K562 (cell line): ENCODE measurements around the gene SGPP2. TPM values are rescaled to one million over a fixed set of nuclear protein-coding genes. Genes with fewer than 3 reads are reported as not detected.

ENCODE experiments used
- ATAC-seq: fragments of 200-7000 bp; cut with Tn5 transposase; 3 replicates; pipeline ENCODE4 v1.9.1; 2020; ENCODE audit warnings: moderate library complexity
- BruUV-seq: library from RNA; stranded (reverse); fragments of 400-500 nt; replicated peaks from 2 replicates; lab custom pipeline; 2021; lab: Mats Ljungman, UMichigan
- CTCF ChIA-PET: fragments of 300-600 bp; formaldehyde crosslinking; extraction: SDS; loops from one replicate; lab custom pipeline; 2021; ENCODE audit warnings: low intra/inter-chr PET ratio; lab: Yijun Ruan, JAX
- POLR2A ChIA-PET: fragments of 300-600, 350-650 bp; sonication (Branson Sonifier 250); formaldehyde crosslinking; extraction: SDS; loops from one replicate; lab custom pipeline; 2021; ENCODE audit warnings: antibody characterized with exemption, inconsistent platforms; lab: Yijun Ruan, JAX
- DNase-seq, 4 experiments: peaks; one replicate each; pipeline versions ENCODE4 v3.0.0 to v3.0.0-alpha.2; 2011 to 2018; ENCODE audit warnings: low spot score in 3 of 4, mixed read lengths in 3 of 4; ENCODE audit errors: extremely low read depth in 1 of 4
- FAIRE-seq: peaks from 2 replicates; lab custom pipeline; 2011; peaks lifted over from hg19 to GRCh38; lab: Jason Lieb, UNC
- H2AFZ ChIP-seq: 2 replicates; pipeline ENCODE4 v1.6.0; 2011; ENCODE audit warnings: low read depth, low read length, control low read depth, inconsistent platforms
- H3K27ac ChIP-seq: fragments of 200-600 bp; 3 replicates; pipeline ENCODE4 v1.8.0; 2011; ENCODE audit warnings: low read depth, mild to moderate bottlenecking, control low read depth, inconsistent platforms, low read length, moderate library complexity, mixed read lengths; ENCODE audit errors: extremely low read depth
- H3K27me3 ChIP-seq, 2 experiments: fragments of 300-600 bp in 1 of 2; 2 replicates in 1 of 2; 3 replicates in 1 of 2; pipeline versions ENCODE4 v1.6.0 to v1.8.0; 2011; ENCODE audit warnings: inconsistent platforms in 2 of 2, low read length in 2 of 2, mild to moderate bottlenecking in 1 of 2, mixed read lengths in 1 of 2, moderate library complexity in 1 of 2; ENCODE audit not compliant: control insufficient read depth in 2 of 2, insufficient read depth in 2 of 2
- H3K36me3 ChIP-seq: fragments of 300-600 bp; 3 replicates; pipeline ENCODE4 v1.8.0; 2011; ENCODE audit warnings: mild to moderate bottlenecking, low read length, inconsistent platforms; ENCODE audit not compliant: control insufficient read depth, insufficient read depth
- H3K4me1 ChIP-seq, 2 experiments: fragments of 200-600 bp in 1 of 2; replicated peaks in 1 of 2; 2 replicates in 1 of 2; 3 replicates in 1 of 2; pipeline versions ENCODE4 v1.5.1 to v1.8.0; 2011; ENCODE audit warnings: inconsistent platforms in 2 of 2, low read length in 2 of 2, mild to moderate bottlenecking in 1 of 2, mixed read lengths in 1 of 2, moderate library complexity in 1 of 2; ENCODE audit not compliant: control insufficient read depth in 2 of 2, insufficient read depth in 2 of 2
- H3K4me2 ChIP-seq: 2 replicates; pipeline ENCODE4 v1.6.1; 2011; ENCODE audit warnings: low read length, control low read depth, inconsistent platforms, mixed read lengths; ENCODE audit not compliant: insufficient read depth
- H3K4me3 ChIP-seq: fragments of 200-600 bp; sonication (generic), shearing (Covaris generic); 2 replicates; pipeline ENCODE4 v1.5.1; 2016; ENCODE audit warnings: control low read depth, inconsistent platforms
- H3K79me2 ChIP-seq: fragments of 200-600 bp; 3 replicates; pipeline ENCODE4 v1.8.0; 2011; ENCODE audit warnings: low read length, inconsistent platforms; ENCODE audit not compliant: control insufficient read depth, insufficient read depth
- H3K9ac ChIP-seq, 2 experiments: 2 replicates each; pipeline versions ENCODE4 v1.6.0 to v1.6.1; 2011; ENCODE audit warnings: low read depth in 2 of 2, low read length in 2 of 2, control low read depth in 1 of 2, inconsistent platforms in 1 of 2, mild to moderate bottlenecking in 1 of 2, mixed read lengths in 1 of 2; ENCODE audit not compliant: insufficient read depth in 1 of 2
- H3K9me1 ChIP-seq: one replicate; pipeline ENCODE4 v1.6.0; 2011; ENCODE audit warnings: inconsistent platforms, mild to moderate bottlenecking, low read length, moderate library complexity; ENCODE audit not compliant: control insufficient read depth, insufficient read depth
- H3K9me3 ChIP-seq: replicated peaks from 2 replicates; pipeline ENCODE4 v1.5.1; 2011; ENCODE audit warnings: low read depth, low read length, inconsistent platforms; ENCODE audit not compliant: control insufficient read depth, insufficient read depth
- H4K20me1 ChIP-seq: replicated peaks from 2 replicates; pipeline ENCODE4 v1.6.1; 2011; ENCODE audit warnings: low read length, inconsistent platforms, mixed read lengths; ENCODE audit not compliant: control insufficient read depth, insufficient read depth
- CBFB ChIP-seq: sonication (generic); formaldehyde crosslinking; IDR thresholded peaks from 2 replicates; pipeline ENCODE4 v1.4.0; 2020; ENCODE audit warnings: mild to moderate bottlenecking, missing genetic modification reagents
- CEBPG ChIP-seq, 3 experiments: fragments of 200-800 bp in 1 of 3; sonication (Bioruptor generic) in 1 of 3; sonication (generic) in 1 of 3; formaldehyde crosslinking in 1 of 3; IDR thresholded peaks in 2 of 3; conservative IDR thresholded peaks in 1 of 3; 2 replicates each; pipeline versions ENCODE4 v1.6.1 to v1.8.0; 2016 to 2022; ENCODE audit warnings: missing compliant biosample characterization in 2 of 3, missing genetic modification characterization in 2 of 3, mild to moderate bottlenecking in 1 of 3, missing genetic modification reagents in 1 of 3
- ESRRB ChIP-seq: fragments of 250-450 bp; sonication (Bioruptor Pico); IDR thresholded peaks from 2 replicates; pipeline ENCODE4 v1.5.0; 2020; ENCODE audit warnings: mild to moderate bottlenecking, moderate library complexity, borderline replicate concordance
- GTF2E2 ChIP-seq: fragments of 200-800 bp; sonication (Bioruptor generic); IDR thresholded peaks from 2 replicates; pipeline ENCODE4 v1.6.1; 2016; ENCODE audit warnings: missing genetic modification characterization, missing compliant biosample characterization
- JUND ChIP-seq, 2 experiments: IDR thresholded peaks; 2 replicates in 1 of 2; 3 replicates in 1 of 2; pipeline ENCODE4 v1.6.1; 2011; ENCODE audit warnings: borderline replicate concordance in 2 of 2, low read depth in 2 of 2, low read length in 2 of 2, improper control_type of control experiment in 1 of 2, missing biosample characterization in 1 of 2, missing genetic modification characterization in 1 of 2, missing genetic modification reagents in 1 of 2
- MAZ ChIP-seq, 2 experiments: fragments of 450-650 bp in 1 of 2; sonication (generic) in 1 of 2; formaldehyde crosslinking; IDR thresholded peaks in 1 of 2; conservative IDR thresholded peaks in 1 of 2; 2 replicates each; pipeline versions ENCODE4 v1.4.0 to v1.5.0; 2020; ENCODE audit warnings: mild to moderate bottlenecking in 1 of 2, missing genetic modification reagents in 1 of 2
- MITF ChIP-seq: IDR thresholded peaks from 2 replicates; pipeline ENCODE4 v1.6.1; 2014; ENCODE audit warnings: antibody characterized with exemption
- POLR2B ChIP-seq: fragments of 450-650 bp; IDR thresholded peaks from 2 replicates; pipeline ENCODE4 v1.6.1; 2018; ENCODE audit warnings: low read depth; ENCODE audit not compliant: partially characterized antibody
- SIRT6 ChIP-seq: IDR thresholded peaks from one replicate; pipeline ENCODE4 v1.6.1; 2012; ENCODE audit warnings: low read depth, mild to moderate bottlenecking, control low read depth, inconsistent platforms, low read length, moderate library complexity
- SNAPC5 ChIP-seq: fragments of 250-450 bp; sonication (Bioruptor Pico); IDR thresholded peaks from 2 replicates; pipeline ENCODE4 v1.8.0; 2021; ENCODE audit warnings: moderate library complexity, mild to moderate bottlenecking, inconsistent platforms
- SUPT5H ChIP-seq: fragments of 450-650 bp; IDR thresholded peaks from 2 replicates; pipeline ENCODE4 v1.6.1; 2016
- ZBTB1 ChIP-seq: sonication (generic); formaldehyde crosslinking; IDR thresholded peaks from 2 replicates; pipeline ENCODE4 v1.8.1; 2023; ENCODE audit warnings: missing genetic modification reagents, low read depth, mild to moderate bottlenecking, borderline replicate concordance
- ZC3H8 ChIP-seq: fragments of 450-650 bp; IDR thresholded peaks from 2 replicates; pipeline ENCODE4 v1.6.1; 2017
- WGBS: fragments of 100-300 bp; shearing (Covaris generic); methylation state at CpG from one replicate; pipeline ENCODE4 v1.1.6; 2016; ENCODE audit warnings: low coverage, mixed read lengths; ENCODE audit not compliant: insufficient coverage; ENCODE audit errors: missing lambda C conversion rate; 5-methylcytosine and 5-hydroxymethylcytosine counted together
- in situ Hi-C: fragments of 300-500 bp; cut with MboI; formaldehyde crosslinking; loops from 4 replicates; pipeline ENCODE4 v1.15.0; 2018; ENCODE audit warnings: inconsistent platforms, mixed read lengths
- intact Hi-C: fragments of 100-400 bp; cut with micrococcal nuclease; formaldehyde crosslinking; loops from 2 replicates; pipeline ENCODE4 v1.14.2; 2022
- polyA plus RNA-seq, 8 experiments: library from polyadenylated mRNA; depleted of rRNA in 4 of 8; stranded (reverse) in 5 of 8; unstranded in 3 of 8; fragments of >200 nt; fragmentation: Nextera tagmentation in 2 of 8; fragmentation: Illumina TruSeq in 1 of 8; extraction: Ambion mirVana in 2 of 8; extraction: Trizol in 1 of 8; gene quantifications; 2 replicates each; pipeline versions ENCODE4 v1.2.1 to v1.2.3, GENCODE V29; 2011 to 2014; ENCODE audit warnings: inconsistent platforms in 1 of 8, missing spikeins in 1 of 8
- total RNA-seq, 7 experiments: library from RNA; depleted of rRNA in 6 of 7; stranded (reverse); fragments of >200 nt in 6 of 7; fragmentation: Illumina TruSeq in 2 of 7; extraction: Trizol in 2 of 7; gene quantifications; 2 replicates each; pipeline versions ENCODE4 v1.2.1 to v1.2.3, GENCODE V29; 2011 to 2021; ENCODE audit warnings: low replicate concordance in 1 of 7

Gene SGPP2
- total and polyA plus RNA-seq, 9 of the 15 experiments (the other 6 are each of a cell fraction or from before 2014, with no cell fraction given): 0.01 to 0.04 TPM; not detected in 7

GRCh38 chr2:222483513-222484039, 59.2 kb downstream of the SGPP2 start (continued):
- TF ChIP-seq SNAPC5 (CRISPR knock-in tag) (no peak), ESRRB (CRISPR knock-in tag) (no peak), JUND (IDR thresholded peaks at IDR 0.05; ENCODE audit: borderline replicate concordance, low read depth, low read length) (no peak), JUND (tag; IDR thresholded peaks at IDR 0.05; ENCODE audit: borderline replicate concordance, low read depth, low read length) (no peak)

GRCh38 chr2:222485367-222486211, 61.2 kb downstream of the SGPP2 start:
- no peaks in the 10 kb centered on the region for H3K9me3 ChIP-seq
- no peak overlapping the region for H3K4me3 ChIP-seq
- H3K79me2 ChIP-seq: no peaks in the 10 kb centered on the region
- ChIA-PET POLR2A (no interaction called here), CTCF (no interaction called here)
- no peaks in the 10 kb centered on the region for H3K4me1 ChIP-seq
- no peak overlapping the region for H3K4me2 ChIP-seq
- H3K9me1 ChIP-seq: no peaks in the 10 kb centered on the region
- intact Hi-C loops (no loop called here), in situ Hi-C loops (no loop called here)
- H3K27me3 ChIP-seq: no peaks in the 10 kb centered on the region
- DNase-seq (no peak), ATAC-seq (no peak), FAIRE-seq (no peak)
- BruUV-seq: no TSS peak
- TF ChIP-seq MAZ (CRISPR knock-in tag; conservative IDR thresholded peaks at IDR 0.05 in 1 of 2, IDR thresholded peaks at IDR 0.05 in 1 of 2): no peak
- TF ChIP-seq MITF: no peak
- no peak for TF ChIP-seq POLR2B
- TF ChIP-seq CBFB (CRISPR knock-in tag): no peak
- TF ChIP-seq ZBTB1 (CRISPR knock-in tag): no peak
- no peak for TF ChIP-seq SIRT6
- no peak for TF ChIP-seq ZC3H8
- TF ChIP-seq CEBPG (CRISPR knock-in tag; IDR thresholded peaks at IDR 0.05): no peak
- TF ChIP-seq CEBPG (tag; conservative IDR thresholded peaks at IDR 0.05 in 1 of 2, IDR thresholded peaks at IDR 0.05 in 1 of 2): no peak
- TF ChIP-seq SUPT5H: no peak
- TF ChIP-seq GTF2E2 (tag): no peak
- no peak overlapping the region for H2AFZ ChIP-seq
- no peak overlapping the region for H3K27ac ChIP-seq
- H4K20me1 ChIP-seq: no peaks in the 10 kb centered on the region
- no peak overlapping the region for H3K9ac ChIP-seq
- 1% methylated on average over 11 of the region's 12 CpGs for WGBS
- no peaks in the 10 kb centered on the region for H3K36me3 ChIP-seq
